Measurements from ENCODE around the gene RDH8. TPM values are rescaled to one million over a fixed set of nuclear protein-coding genes. Genes with fewer than 3 reads are reported as not detected.
A peak's percentile ranks its signal among the peaks of the same experiment; 100 is the strongest.

The RDH8 gene
- polyA plus RNA-seq, 2 of the 4 experiments (the other 2 are of a cell fraction), result 0.05 TPM; not detected in 1

GRCh38 chr19:10008184-10008765, 5.0 kb upstream of the RDH8 start:
- H3K9me3 ChIP-seq, result no peaks in the 10 kb centered on the region
- DNase-seq (ENCODE audit: low read depth in 1 of 2, low spot score in 1 of 2) (no peak), FAIRE-seq (no peak), ATAC-seq (no peak)
- H3K4me3 ChIP-seq, result no peak overlapping the region
- no peak overlapping the region for H3K27ac ChIP-seq
- H3K4me2 ChIP-seq, result peak overlapping the region; percentile 26; the same call in 1 of the 3 replicates
- ChIA-PET POLR2A (no interaction called here), CTCF (interaction anchor here (0.7 to 2.1 kb wide), 2 partner anchors 8 to 19 kb away, joined by 7 to 11 read pairs; no protein-coding TSS in a partner anchor)
- H3K4me1 ChIP-seq, result peaks cover 20% of the 10 kb centered on the region
- 36% methylated on average over 9 of the region's 11 CpGs for WGBS (ENCODE audit: missing lambda C conversion rate)
- TF ChIP-seq, protein P1, sequence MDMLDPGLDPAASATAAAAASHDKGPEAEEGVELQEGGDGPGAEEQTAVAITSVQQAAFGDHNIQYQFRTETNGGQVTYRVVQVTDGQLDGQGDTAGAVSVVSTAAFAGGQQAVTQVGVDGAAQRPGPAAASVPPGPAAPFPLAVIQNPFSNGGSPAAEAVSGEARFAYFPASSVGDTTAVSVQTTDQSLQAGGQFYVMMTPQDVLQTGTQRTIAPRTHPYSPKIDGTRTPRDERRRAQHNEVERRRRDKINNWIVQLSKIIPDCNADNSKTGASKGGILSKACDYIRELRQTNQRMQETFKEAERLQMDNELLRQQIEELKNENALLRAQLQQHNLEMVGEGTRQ (IDR thresholded peaks at IDR 0.05), result no peak
- TF ChIP-seq RNF2 (IDR thresholded peaks at IDR 0.05; ENCODE audit: borderline replicate concordance, low read depth) (no peak), BHLHE40 (IDR thresholded peaks at IDR 0.05; ENCODE audit: low read depth, low read length) (no peak), SREBF2 (IDR thresholded peaks at IDR 0.05) (no peak), EHF (CRISPR knock-in tag; IDR thresholded peaks at IDR 0.05) (no peak), POLR2A (IDR thresholded peaks at IDR 0.05; ENCODE audit: low read length) (no peak)

- no peak for FAIRE-seq
- H3K4me2 ChIP-seq, result peak overlapping the region; percentile 94
- H3K9me3 ChIP-seq, result no peaks in the 10 kb centered on the region
- peak overlapping the region; percentile 41 for H3K4me3 ChIP-seq
- peak; percentile 16 to 27; a peak in 3 of 6 replicates for ATAC-seq
- DNase-seq (ENCODE audit: low read depth in 1 of 2, low spot score in 1 of 2), result no peak
- H3K27ac ChIP-seq, result 0 out of 6 replicates have a peak overlapping the region, but pooled peaks of 1 of the 2 experiments have one; percentile 52
- H3K4me1 ChIP-seq, result peaks cover 20% of the 10 kb centered on the region
- CTCF ChIA-PET, result interaction anchor here (0.6 to 1.4 kb wide), 5 partner anchors 10 to 79 kb away, joined by 3 to 7 read pairs (median 4); no protein-coding TSS in a partner anchor
- 0% methylated on average over 13 of the region's 22 CpGs for WGBS (ENCODE audit: missing lambda C conversion rate)
- POLR2A ChIA-PET, result interaction anchor here (0.6 kb wide), 1 partner anchor 81 kb away, joined by 3 read pairs; no protein-coding TSS in a partner anchor
- TF ChIP-seq, protein P2, sequence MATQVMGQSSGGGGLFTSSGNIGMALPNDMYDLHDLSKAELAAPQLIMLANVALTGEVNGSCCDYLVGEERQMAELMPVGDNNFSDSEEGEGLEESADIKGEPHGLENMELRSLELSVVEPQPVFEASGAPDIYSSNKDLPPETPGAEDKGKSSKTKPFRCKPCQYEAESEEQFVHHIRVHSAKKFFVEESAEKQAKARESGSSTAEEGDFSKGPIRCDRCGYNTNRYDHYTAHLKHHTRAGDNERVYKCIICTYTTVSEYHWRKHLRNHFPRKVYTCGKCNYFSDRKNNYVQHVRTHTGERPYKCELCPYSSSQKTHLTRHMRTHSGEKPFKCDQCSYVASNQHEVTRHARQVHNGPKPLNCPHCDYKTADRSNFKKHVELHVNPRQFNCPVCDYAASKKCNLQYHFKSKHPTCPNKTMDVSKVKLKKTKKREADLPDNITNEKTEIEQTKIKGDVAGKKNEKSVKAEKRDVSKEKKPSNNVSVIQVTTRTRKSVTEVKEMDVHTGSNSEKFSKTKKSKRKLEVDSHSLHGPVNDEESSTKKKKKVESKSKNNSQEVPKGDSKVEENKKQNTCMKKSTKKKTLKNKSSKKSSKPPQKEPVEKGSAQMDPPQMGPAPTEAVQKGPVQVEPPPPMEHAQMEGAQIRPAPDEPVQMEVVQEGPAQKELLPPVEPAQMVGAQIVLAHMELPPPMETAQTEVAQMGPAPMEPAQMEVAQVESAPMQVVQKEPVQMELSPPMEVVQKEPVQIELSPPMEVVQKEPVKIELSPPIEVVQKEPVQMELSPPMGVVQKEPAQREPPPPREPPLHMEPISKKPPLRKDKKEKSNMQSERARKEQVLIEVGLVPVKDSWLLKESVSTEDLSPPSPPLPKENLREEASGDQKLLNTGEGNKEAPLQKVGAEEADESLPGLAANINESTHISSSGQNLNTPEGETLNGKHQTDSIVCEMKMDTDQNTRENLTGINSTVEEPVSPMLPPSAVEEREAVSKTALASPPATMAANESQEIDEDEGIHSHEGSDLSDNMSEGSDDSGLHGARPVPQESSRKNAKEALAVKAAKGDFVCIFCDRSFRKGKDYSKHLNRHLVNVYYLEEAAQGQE (IDR thresholded peaks at IDR 0.05), result peak; percentile 19; the same call in 1 of the 2 replicates
- no peak for TF ChIP-seq FOXS1 (CRISPR knock-in tag; IDR thresholded peaks at IDR 0.05)
These were observed 3.5 kb upstream of the RDH8 start for GRCh38 chr19:10009714-10010224.

DNA sequence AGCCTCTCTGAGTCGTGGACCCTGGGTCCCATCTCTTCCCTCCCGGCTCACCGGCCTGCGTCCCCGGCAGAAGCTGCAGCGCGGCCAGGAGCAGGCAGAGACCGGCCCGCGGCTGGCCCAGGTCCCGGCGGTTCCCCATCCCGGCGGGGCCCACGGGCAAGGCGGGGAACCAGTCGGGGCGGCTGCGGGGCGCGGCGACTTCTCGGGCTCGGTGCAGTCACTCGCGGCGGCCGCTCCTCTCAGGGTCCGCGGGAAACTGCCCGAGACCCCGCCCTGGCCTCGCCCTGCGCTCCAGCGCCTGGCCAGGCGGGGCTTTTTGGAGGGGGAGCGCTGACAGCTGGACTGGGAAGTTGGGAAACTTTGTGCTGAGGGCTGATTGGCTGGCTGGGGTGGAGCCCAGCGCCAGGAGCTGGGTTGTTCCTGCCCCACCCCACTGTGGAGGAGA, 3.0 kb upstream of the RDH8 start, which contains the start of gene COL5A3:
TSS of gene COL5A3 (minus strand) at position 258 of the 445 bp plus-strand sequence. CDS start at position 139, 119 bp downstream.
- Histone ChIP-seq H3K9me3 (no peaks in the 10 kb centered on the region), H3K27ac (0 out of 6 replicates have a peak within 1 kb of the TSS, but pooled peaks of 1 of the 2 experiments have one; percentile 52), H3K4me2 (peak within 1 kb of the TSS; percentile 94), H3K4me3 (peak within 1 kb of the TSS; percentile 41), H3K4me1 (peaks cover 20% of the 10 kb centered on the region)
- TF ChIP-seq MYC (IDR thresholded peaks at IDR 0.05; ENCODE audit: borderline replicate concordance, low read length) (no peak), HOXA7 (CRISPR knock-in tag; IDR thresholded peaks at IDR 0.05) (no peak)
- POLR2A ChIA-PET, result no interaction called here
- peak in 1 of 2 experiments; percentile 11 for DNase-seq (ENCODE audit: low read depth in 1 of 2, low spot score in 1 of 2)
- no peak for FAIRE-seq
- WGBS (ENCODE audit: missing lambda C conversion rate), result 0% methylated on average over 1 of the region's 38 CpGs
- ATAC-seq, result peak; percentile 12 to 64; a peak in 3 of 6 replicates
- CTCF ChIA-PET, result interaction anchor here (1.1 to 1.4 kb wide), 3 partner anchors 10 to 17 kb away, joined by 3 to 7 read pairs (median 7); no protein-coding TSS in a partner anchor

DNA sequence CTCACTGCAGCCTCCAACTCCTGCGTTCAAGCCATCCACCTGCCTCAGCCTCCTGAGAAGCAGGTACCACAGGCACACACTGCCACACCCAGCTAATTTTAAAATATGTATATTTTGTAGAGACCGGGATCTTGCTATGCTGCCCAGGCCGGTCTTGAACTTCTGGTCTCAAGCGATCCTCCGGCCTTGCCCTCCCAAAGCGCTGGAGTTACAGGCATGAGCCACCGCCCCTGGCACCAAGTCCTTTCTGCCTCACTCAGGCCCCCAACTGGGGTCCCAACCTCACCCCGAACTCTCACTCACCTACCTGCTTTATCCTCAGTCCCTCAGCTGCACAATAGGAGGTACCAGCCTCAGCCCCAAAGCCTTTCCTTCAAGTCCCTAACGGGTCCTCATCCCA, 2.3 kb upstream of the RDH8 start:
- CTCF ChIA-PET, result interaction anchor here (1.1 to 1.4 kb wide), 4 partner anchors 11 to 17 kb away, joined by 3 to 7 read pairs (median 6); no protein-coding TSS in a partner anchor
- H3K27ac ChIP-seq, result no peak overlapping the region
- TF ChIP-seq PBX3 (IDR thresholded peaks at IDR 0.05) (no peak), EHMT2 (IDR thresholded peaks at IDR 0.05; ENCODE audit: low read depth) (no peak), MAFK (IDR thresholded peaks at IDR 0.05; ENCODE audit: partially characterized antibody) (no peak), EHF (CRISPR knock-in tag; IDR thresholded peaks at IDR 0.05) (no peak), KDM5A (IDR thresholded peaks at IDR 0.05) (no peak), FOSL2 (IDR thresholded peaks at IDR 0.05) (no peak), FOSL2 (CRISPR knock-in tag; IDR thresholded peaks at IDR 0.05) (no peak), MAX (IDR thresholded peaks at IDR 0.05) (no peak)
- no peaks in the 10 kb centered on the region for H3K9me3 ChIP-seq
- FAIRE-seq (no peak), ATAC-seq (no peak), DNase-seq (ENCODE audit: low read depth in 1 of 2, low spot score in 1 of 2) (no peak)
- WGBS (ENCODE audit: missing lambda C conversion rate), result 73% methylated on average over 9 of the region's 9 CpGs
- peak overlapping the region; percentile 41; the same call in 1 of the 3 replicates for H3K4me3 ChIP-seq
- peak overlapping the region; percentile 94; the same call in 2 of the 3 replicates for H3K4me2 ChIP-seq
- H3K4me1 ChIP-seq, result peaks cover 20% of the 10 kb centered on the region
- POLR2A ChIA-PET, result no interaction called here
